Esophagus muscularis mucosa (tissue), 4 donors: ENCODE results near the gene KRT20. TPM values are rescaled to one million over a fixed set of nuclear protein-coding genes. Genes with fewer than 3 reads are reported as not detected.

Experiments
- DNase-seq: peaks from one replicate; pipeline ENCODE4 v3.0.0-alpha.2; 2017; ENCODE audit errors: extremely low spot score
- H3K27ac ChIP-seq, 4 donors: fragments of 200-600 bp; sonication (generic); replicated peaks in 1 of 4; 1 replicate in 3 of 4; 2 replicates in 1 of 4; pipeline ENCODE4 v1.5.1; 2016 to 2019; ENCODE audit warnings: mild to moderate bottlenecking in 1 of 4
- H3K27me3 ChIP-seq, 4 donors: fragments of 200-600 bp; sonication (generic); one replicate each; pipeline versions ENCODE4 v1.5.1 to v1.6.0; 2016 to 2019
- H3K36me3 ChIP-seq, 4 donors: fragments of 200-600 bp; sonication (generic); one replicate each; pipeline ENCODE4 v1.5.1; 2016 to 2019
- H3K4me1 ChIP-seq, 4 donors: fragments of 200-600 bp; sonication (generic); one replicate each; pipeline ENCODE4 v1.5.1; 2016 to 2019
- H3K4me3 ChIP-seq, 4 donors: fragments of 200-600 bp; sonication (generic); 1 replicate in 2 of 4; 2 replicates in 2 of 4; pipeline ENCODE4 v1.5.1; 2016 to 2019; ENCODE audit warnings: mild to moderate bottlenecking in 4 of 4, moderate library complexity in 1 of 4
- H3K9me3 ChIP-seq, 4 donors: fragments of 200-600 bp; sonication (generic); 1 replicate in 3 of 4; 2 replicates in 1 of 4; pipeline ENCODE4 v1.5.1; 2016 to 2019
- EP300 ChIP-seq: sonication (generic); formaldehyde crosslinking; IDR thresholded peaks from one replicate; pipeline ENCODE4 v1.6.1; 2017; ENCODE audit warnings: antibody characterized with exemption
- POLR2A ChIP-seq: fragments of 450-650 bp; IDR thresholded peaks from one replicate; pipeline ENCODE4 v1.6.1; 2017; ENCODE audit warnings: antibody characterized with exemption, moderate library complexity, mild to moderate bottlenecking, low read depth
- POLR2AphosphoS5 ChIP-seq, 2 donors: sonication (generic); formaldehyde crosslinking; IDR thresholded peaks; one replicate each; pipeline ENCODE4 v1.6.1; 2017; ENCODE audit warnings: antibody characterized with exemption in 2 of 2
- WGBS: methylation state at CpG from one replicate; pipeline ENCODE4 v1.1.5; 2018; 5-methylcytosine and 5-hydroxymethylcytosine counted together
- intact Hi-C: fragments of 100-400 bp; cut with DNase I; formaldehyde crosslinking; loops from one replicate; pipeline ENCODE4 v1.15.1; 2023
- total RNA-seq, 4 donors: library from RNA; depleted of rRNA; stranded (reverse); fragments of >200 nt; gene quantifications; one replicate each; pipeline versions ENCODE4 v1.1.0 to v1.2.1, GENCODE V29; 2016
- TF ChIP-seq, protein P1 (sequence below), 3 experiments: fragments of 200-600 bp in 2 of 3; fragments of 450-650 bp in 1 of 3; sonication (generic) in 2 of 3; IDR thresholded peaks; one replicate each; pipeline ENCODE4 v1.5.1; 2017 to 2019; ENCODE audit warnings: antibody characterized with exemption in 3 of 3, mild to moderate bottlenecking in 2 of 3, moderate library complexity in 1 of 3

The KRT20 gene
- total RNA-seq, 4 donors from 2014 or later = 0.52 TPM; not detected in 3

DNA sequence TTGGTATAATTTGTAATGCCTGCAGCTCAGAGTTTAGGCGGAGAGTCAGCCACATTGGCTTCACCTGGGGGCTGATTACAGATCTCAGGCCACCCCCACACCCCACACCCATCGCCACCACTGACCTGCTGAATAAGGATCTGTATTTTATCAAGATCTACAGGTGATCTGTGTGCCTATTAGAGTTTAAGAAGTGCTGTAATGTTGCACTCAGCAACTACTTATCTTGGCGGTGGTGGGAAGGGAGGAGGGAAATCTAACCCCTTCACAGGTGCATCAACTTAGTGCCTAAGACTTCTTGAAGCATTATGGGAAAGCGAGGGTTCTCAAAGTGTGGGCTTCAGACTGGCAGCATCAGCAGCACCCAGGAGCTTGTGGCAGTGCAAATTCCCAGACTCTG is 17.5 kb upstream of the KRT20 start:
- 96% methylated on average over 4 of the region's 4 CpGs for WGBS
- Histone ChIP-seq H3K9me3 (no peaks in the 10 kb centered on the region), H3K36me3 (no peaks in the 10 kb centered on the region), H3K4me1 (no peaks in the 10 kb centered on the region), H3K27ac (no peak overlapping the region), H3K27me3 (peaks cover 0 to 25% (median 0%) of the 10 kb centered on the region in 4 donors), H3K4me3 (no peak overlapping the region)
- TF ChIP-seq, protein P1, sequence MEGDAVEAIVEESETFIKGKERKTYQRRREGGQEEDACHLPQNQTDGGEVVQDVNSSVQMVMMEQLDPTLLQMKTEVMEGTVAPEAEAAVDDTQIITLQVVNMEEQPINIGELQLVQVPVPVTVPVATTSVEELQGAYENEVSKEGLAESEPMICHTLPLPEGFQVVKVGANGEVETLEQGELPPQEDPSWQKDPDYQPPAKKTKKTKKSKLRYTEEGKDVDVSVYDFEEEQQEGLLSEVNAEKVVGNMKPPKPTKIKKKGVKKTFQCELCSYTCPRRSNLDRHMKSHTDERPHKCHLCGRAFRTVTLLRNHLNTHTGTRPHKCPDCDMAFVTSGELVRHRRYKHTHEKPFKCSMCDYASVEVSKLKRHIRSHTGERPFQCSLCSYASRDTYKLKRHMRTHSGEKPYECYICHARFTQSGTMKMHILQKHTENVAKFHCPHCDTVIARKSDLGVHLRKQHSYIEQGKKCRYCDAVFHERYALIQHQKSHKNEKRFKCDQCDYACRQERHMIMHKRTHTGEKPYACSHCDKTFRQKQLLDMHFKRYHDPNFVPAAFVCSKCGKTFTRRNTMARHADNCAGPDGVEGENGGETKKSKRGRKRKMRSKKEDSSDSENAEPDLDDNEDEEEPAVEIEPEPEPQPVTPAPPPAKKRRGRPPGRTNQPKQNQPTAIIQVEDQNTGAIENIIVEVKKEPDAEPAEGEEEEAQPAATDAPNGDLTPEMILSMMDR (IDR thresholded peaks at IDR 0.05) = no peak
- TF ChIP-seq POLR2AphosphoS5 (IDR thresholded peaks at IDR 0.05) = no peak
- no peak for TF ChIP-seq EP300
- intact Hi-C loops = loop anchor here (10.0 kb wide), 1 partner anchor 98 kb away; no protein-coding TSS in a partner anchor
- no peak for DNase-seq

DNA sequence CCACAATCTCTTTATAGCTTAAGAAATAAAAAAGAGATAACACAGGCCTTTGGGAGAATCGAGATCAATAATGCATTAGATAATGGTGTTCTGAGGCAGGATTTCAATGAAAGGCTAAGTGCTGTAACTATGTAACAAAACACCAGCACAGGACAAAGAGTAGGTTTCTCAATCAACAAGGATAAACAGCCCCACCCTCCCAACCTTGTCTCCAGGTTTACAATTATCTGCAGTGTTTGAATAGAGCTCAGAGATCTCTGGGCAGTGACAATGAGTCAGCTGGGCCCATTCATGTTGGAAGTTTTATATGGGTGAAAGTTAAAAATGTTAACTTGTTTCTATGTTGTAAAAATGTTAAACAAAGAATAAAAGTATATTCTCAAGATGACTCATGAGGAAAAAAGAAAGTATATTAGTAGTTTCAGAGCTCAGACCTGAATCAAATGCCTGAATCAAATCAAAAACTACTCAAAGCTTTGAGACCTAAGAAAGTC is 17.0 kb upstream of the KRT20 start:
- intact Hi-C loops = loop anchor here (10.0 kb wide), 1 partner anchor 97 kb away; no protein-coding TSS in a partner anchor

DNA sequence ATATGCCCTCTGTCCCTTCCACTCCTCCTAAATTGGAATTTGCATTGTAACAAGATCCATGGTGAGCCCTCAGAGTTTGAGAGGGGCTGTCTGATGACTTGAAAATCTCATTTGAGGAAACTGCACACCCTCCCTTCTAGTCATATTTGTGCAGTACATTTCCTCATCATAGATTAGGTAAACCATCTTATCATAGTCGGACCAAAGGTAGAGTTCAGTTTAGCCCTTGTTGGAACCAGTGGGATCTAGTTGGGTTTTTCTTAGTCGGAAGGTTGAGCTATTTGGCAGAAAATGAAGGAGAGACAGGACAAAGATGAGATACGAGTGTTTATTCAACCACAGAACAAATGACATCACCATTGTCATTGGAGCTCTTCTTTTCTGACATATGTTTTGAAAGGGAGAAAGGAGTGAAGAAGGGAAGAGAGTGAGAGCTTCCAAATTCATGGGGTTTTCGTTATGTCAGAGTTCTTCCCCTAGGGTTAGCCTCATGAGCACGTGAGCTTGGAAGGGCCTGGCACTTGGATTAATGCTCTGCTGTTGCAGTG is 15.8 kb upstream of the KRT20 start:
- no peak for DNase-seq
- Histone ChIP-seq H3K4me3 (no peak overlapping the region), H3K36me3 (no peaks in the 10 kb centered on the region), H3K27me3 (peaks cover 0 to 20% (median 0%) of the 10 kb centered on the region in 4 donors), H3K9me3 (no peaks in the 10 kb centered on the region), H3K4me1 (no peaks in the 10 kb centered on the region), H3K27ac (no peak overlapping the region)
- 70% methylated on average over 5 of the region's 5 CpGs for whole genome bisulfite sequencing
- intact Hi-C loops = loop anchor here (10.0 kb wide), 1 partner anchor 96 kb away; no protein-coding TSS in a partner anchor
- TF ChIP-seq EP300 = no peak
- no peak for TF ChIP-seq POLR2AphosphoS5 (IDR thresholded peaks at IDR 0.05)
- no peak for TF ChIP-seq POLR2A
- TF ChIP-seq, protein P1 (IDR thresholded peaks at IDR 0.05) = no peak

More for the DNA sequence above, 17.0 kb upstream of the KRT20 start:
- H3K4me3 ChIP-seq = no peak overlapping the region
- no peak overlapping the region for H3K27ac ChIP-seq
- no peaks in the 10 kb centered on the region for H3K9me3 ChIP-seq
- no peak for DNase-seq
- H3K27me3 ChIP-seq = peaks cover 0 to 25% (median 0%) of the 10 kb centered on the region in 4 donors
- H3K4me1 ChIP-seq = no peaks in the 10 kb centered on the region
- H3K36me3 ChIP-seq = no peaks in the 10 kb centered on the region
- 94% methylated on average over 1 of the region's 1 CpG for WGBS
- no peak for TF ChIP-seq EP300

DNA sequence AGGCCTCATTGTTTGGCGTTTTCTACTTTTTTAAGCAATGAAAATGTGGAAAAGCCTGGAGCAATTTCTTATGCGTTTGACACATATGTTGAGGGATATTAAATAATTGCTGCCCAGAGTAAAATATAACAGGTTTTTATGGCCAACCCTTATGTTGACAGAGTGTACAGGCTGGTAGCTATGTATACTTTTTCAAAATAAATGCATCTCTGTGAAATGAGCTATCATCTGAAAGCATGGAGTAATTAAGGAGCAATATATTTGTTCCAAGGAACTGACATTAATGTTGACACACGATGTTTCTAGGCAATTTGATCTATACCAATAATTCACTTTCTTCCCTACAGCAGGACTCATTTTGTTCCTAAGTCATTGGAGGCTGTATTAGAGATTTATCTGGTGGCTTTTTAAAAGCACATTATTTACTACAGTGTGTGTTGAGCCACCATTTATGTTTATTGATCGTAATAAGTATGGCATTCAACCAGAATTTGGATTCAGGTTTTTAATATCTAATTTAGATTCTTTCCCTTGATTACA is 11.9 kb upstream of the KRT20 start:
- peaks cover 0 to 18% (median 0%) of the 10 kb centered on the region in 4 donors for H3K27me3 ChIP-seq
- H3K27ac ChIP-seq = no peak overlapping the region
- 82% methylated on average over 4 of the region's 4 CpGs for WGBS
- intact Hi-C loops = no loop called here
- H3K4me1 ChIP-seq = no peaks in the 10 kb centered on the region
- H3K36me3 ChIP-seq = no peaks in the 10 kb centered on the region
- DNase-seq = no peak
- no peaks in the 10 kb centered on the region for H3K9me3 ChIP-seq
- TF ChIP-seq POLR2AphosphoS5 (IDR thresholded peaks at IDR 0.05) (no peak), EP300 (no peak), POLR2A (no peak)
- TF ChIP-seq, protein P1 (IDR thresholded peaks at IDR 0.05) = no peak
- H3K4me3 ChIP-seq = no peak overlapping the region

DNA sequence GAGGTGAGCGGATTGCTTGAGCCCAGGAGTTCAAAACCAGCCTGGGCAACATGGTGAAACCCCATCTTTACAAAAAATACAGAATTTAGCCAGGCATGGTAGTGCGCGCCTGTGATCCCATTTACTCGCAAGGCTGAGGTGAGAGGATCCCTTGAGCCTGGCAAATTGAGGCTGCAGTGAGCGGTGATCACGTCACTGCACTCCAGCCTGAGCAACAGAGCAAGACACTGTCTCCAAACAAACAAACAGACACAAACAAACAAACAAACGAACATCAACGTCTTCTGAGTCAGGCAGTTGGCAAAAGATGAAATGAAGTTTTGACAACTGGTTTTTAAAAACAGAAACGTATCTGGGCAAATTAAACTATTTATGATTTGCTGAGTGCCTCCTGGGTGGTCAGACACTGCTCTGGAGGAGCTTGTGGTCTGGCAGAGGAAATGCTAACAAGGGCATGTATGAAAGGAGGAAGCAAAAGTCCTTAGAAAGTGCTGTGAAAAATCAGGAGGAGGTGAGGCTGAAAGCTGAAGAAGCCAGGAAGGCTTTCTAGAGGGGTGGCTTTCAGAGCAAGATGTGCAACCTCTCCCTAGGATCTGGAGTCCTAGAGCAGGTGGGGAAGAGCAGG is 10.2 kb upstream of the KRT20 start:
- Histone ChIP-seq H3K4me1 (no peaks in the 10 kb centered on the region), H3K36me3 (no peaks in the 10 kb centered on the region), H3K9me3 (no peaks in the 10 kb centered on the region), H3K27me3 (peaks cover 0 to 7% (median 0%) of the 10 kb centered on the region in 4 donors), H3K4me3 (no peak overlapping the region), H3K27ac (no peak overlapping the region)
- no peak for TF ChIP-seq EP300
- TF ChIP-seq, protein P1 (IDR thresholded peaks at IDR 0.05) = no peak
- DNase-seq = no peak
- 67% methylated on average over 9 of the region's 9 CpGs for WGBS
- intact Hi-C loops = no loop called here
